VCaP (cell line): ENCODE measurements around the gene FIGN.

Experiments used
- H3K27ac ChIP-seq: fragments of 450-650 bp; 2 replicates; pipeline ENCODE4 v1.5.1; 2017
- TF ChIP-seq, protein P1 (sequence below): fragments of 450-650 bp; conservative IDR thresholded peaks from 2 replicates; pipeline ENCODE4 v1.5.1; 2017; ENCODE audit warnings: mild to moderate bottlenecking, moderate library complexity

FIGN gene

DNA sequence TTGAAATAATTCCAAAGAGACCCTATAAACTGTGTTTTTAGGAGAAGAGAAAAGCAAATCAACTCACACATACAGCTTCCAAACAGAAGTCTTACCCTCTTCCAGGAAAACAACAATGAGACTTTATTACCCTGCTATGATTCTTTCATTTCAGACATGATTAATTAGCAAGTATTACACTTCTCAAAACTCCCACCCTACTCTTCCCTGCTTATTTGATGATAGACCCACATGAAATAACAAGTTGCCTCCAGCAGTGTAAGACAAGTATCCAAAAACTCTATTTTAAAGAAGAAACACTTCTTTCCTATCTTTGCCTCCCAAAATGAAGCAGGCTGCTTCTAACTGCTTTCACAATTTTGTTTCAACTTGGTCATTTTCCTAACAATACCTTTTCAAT is 4.1 kb downstream of the FIGN start:
- H3K27ac ChIP-seq = no peak overlapping the region
- TF ChIP-seq, protein P1, sequence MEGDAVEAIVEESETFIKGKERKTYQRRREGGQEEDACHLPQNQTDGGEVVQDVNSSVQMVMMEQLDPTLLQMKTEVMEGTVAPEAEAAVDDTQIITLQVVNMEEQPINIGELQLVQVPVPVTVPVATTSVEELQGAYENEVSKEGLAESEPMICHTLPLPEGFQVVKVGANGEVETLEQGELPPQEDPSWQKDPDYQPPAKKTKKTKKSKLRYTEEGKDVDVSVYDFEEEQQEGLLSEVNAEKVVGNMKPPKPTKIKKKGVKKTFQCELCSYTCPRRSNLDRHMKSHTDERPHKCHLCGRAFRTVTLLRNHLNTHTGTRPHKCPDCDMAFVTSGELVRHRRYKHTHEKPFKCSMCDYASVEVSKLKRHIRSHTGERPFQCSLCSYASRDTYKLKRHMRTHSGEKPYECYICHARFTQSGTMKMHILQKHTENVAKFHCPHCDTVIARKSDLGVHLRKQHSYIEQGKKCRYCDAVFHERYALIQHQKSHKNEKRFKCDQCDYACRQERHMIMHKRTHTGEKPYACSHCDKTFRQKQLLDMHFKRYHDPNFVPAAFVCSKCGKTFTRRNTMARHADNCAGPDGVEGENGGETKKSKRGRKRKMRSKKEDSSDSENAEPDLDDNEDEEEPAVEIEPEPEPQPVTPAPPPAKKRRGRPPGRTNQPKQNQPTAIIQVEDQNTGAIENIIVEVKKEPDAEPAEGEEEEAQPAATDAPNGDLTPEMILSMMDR = no peak

DNA sequence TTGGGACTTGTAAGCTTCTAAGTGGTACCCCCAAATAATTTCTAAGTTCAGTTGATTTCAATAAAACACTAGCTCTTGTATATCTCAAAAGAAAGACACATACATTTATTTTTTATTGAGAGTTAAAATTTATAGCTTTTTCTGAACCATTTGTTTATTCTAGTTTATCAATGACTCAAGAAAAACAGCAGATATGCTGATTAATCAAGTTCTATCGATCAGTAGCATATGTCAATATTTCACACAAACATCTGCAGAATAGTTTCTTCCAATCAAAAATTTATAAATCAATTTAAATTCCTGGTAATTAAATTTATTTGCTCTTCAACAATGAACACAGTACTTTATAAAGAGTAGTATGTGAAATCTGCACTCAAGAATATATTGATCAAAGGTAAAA is 5.3 kb downstream of the FIGN start:
- TF ChIP-seq, protein P1 = no peak
- no peak overlapping the region for H3K27ac ChIP-seq

DNA sequence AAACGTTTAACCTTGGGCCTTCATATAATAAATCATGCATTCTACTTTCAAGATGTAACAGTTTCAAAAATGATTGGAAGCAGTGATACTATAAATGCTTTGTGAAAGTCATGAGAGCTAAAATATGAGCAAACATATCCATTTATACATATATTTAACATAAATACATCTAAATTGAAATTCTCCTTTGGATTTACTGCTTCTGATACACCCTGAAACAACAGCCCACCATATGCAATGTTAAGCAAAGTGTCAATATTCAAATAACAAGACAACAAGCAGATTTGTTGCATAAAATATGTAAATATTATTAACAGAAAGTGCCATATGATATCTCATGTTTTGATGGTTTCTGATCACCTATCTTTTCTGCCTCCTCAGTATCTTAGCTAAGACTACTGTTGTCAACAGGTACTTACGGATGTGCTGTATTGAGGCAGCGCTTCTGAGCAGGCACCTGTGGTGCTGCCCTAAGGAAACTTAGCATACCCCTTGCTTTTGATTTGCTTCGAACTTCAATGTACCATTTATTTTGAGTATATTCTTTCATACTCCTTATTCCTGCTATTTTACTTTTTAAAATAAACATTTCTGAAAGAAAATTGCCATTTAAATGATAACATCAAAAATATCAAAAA is 6.1 kb downstream of the FIGN start:
- TF ChIP-seq, protein P1 = no peak
- H3K27ac ChIP-seq = no peak overlapping the region

DNA sequence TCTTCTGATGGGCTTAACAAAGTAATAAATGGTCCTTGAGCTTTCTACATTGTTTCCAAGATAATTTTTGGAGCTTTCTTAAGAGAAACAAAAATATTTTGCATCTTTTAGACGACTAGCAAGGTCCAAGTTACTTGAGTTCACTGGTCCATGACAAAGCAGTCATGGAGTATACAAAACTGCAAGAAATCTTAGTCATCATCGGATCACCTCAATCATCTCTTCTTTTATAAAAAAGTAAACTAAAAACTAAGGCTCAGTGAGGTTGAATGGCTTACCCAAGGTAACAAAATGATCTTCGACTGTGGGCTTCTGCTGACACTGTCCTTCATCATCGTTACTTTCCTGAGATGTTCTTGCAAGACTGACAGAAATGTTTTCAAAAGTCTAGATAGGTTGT is 11.9 kb downstream of the FIGN start:
- TF ChIP-seq, protein P1 = no peak
- no peak overlapping the region for H3K27ac ChIP-seq

DNA sequence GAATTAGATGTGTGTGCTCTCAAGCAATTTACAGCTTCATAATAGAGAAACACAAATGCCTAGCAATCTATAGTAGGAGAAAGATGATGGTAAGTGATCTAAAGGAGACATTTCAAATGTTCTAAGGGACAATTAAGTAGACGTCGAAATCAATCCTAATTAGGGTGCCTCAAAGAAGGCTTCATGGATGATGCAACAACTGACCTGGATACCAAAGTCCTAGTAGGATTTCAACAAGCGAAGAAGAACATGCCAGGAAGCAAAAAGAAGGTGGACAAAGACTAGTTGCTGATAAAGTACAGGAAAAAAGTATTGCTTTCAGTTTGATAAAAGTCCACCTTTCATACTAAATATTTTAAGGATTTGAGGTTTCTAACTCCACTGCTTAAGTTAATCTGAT is 12.5 kb downstream of the FIGN start:
- H3K27ac ChIP-seq = no peak overlapping the region
- TF ChIP-seq, protein P1 = no peak

DNA sequence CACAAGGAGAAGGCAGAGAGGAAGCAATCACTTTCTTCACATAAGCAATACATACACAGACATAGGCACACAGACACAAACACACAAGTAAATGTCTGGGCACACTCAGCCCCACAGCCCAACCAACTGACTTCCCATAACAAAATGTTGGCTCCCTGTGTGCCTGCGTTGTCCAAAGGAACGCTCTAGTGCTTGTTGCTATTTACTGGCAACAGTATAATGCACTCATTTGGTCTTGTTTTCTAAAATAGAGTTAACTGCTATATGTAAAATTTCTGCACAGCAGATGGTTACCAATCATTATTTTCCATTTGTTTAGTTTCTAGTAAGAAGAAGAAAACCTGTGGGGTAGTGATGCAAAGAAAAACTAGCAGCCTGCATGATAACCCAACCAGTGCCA is 16.5 kb downstream of the FIGN start:
- TF ChIP-seq, protein P1 = no peak
- H3K27ac ChIP-seq = no peak overlapping the region

DNA sequence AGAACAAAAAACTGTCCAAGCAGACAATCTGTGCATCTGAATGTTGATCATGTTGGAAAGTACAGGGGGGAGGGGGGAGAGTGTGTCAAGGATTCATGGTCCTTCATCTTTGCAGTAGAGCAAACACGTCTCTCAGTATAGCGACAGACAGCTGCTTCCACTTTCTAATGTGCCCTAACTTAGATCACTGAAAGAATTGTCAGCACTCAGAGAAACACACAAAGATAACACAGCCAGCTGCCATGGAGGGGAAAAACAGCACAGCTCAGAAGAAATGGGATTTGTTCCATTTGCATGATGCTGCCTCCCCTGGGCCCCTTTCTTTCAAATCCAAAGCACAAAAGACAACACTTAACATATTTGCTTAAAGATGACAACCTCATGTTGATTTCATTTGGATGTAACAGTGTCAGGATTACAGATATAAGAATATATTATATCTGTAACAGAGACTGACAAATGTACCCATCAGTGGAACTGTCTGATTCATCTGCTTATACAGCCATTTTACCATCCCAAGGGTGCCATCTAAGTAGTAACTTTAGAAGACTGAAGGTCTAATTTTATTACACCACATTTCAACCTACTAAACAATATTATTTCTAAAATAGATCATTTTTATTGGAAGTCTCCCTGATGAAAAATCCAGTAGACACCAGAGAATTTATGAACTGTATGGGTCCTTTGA is 17.7 kb downstream of the FIGN start:
- H3K27ac ChIP-seq = no peak overlapping the region
- TF ChIP-seq, protein P1 = no peak
